Measurements from ENCODE around the gene PKD2L1. TPM values are rescaled to one million over a fixed set of nuclear protein-coding genes. Genes with fewer than 3 reads are reported as not detected.
"Not testable (repeated sequence)": the region's sequence is repeated elsewhere in the genome, so short reads cannot be mapped to it uniquely, and the experiment has no call there.

PKD2L1 gene
- total RNA-seq, 1 donor from 2014 or later, result not detected

GRCh38 chr10:100286051-100287033, 43.7 kb downstream of the PKD2L1 start, which contains the start of gene BLOC1S2:
Gene BLOC1S2, minus strand, starts transcription at chr10:100286680. Its CDS starts 21 bp downstream, at chr10:100286659.
- DNase-seq (ENCODE audit: low read depth), result peak; percentile 86

GRCh38 chr10:100285326-100285725, 44.7 kb downstream of the PKD2L1 start:
- DNase-seq (ENCODE audit: low read depth), result not testable (repeated sequence)

- DNase-seq (ENCODE audit: low read depth), result no peak
Observed at GRCh38 chr10:100282907-100283306, 47.1 kb downstream of the PKD2L1 start.

DNA sequence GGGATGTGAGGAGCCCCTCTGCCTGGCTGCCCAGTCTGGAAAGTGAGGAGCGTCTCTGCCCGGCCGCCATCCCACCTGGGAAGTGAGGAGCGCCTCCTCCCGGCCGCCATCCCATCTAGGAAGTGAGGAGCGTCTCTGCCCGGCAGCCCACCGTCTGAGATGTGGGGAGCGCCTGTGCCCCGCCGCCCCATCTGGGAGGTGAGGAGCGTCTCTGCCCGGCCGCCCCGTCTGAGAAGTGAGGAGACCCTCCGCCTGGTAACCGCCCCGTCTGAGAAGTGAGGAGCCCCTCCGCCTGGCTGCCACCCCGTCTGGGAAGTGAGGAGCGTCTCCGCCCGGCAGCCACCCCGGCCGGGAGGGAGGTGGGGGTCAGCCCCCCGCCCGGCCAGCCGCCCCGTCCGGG, 53.1 kb downstream of the PKD2L1 start:
- not testable (repeated sequence) for DNase-seq (ENCODE audit: low read depth)

DNA sequence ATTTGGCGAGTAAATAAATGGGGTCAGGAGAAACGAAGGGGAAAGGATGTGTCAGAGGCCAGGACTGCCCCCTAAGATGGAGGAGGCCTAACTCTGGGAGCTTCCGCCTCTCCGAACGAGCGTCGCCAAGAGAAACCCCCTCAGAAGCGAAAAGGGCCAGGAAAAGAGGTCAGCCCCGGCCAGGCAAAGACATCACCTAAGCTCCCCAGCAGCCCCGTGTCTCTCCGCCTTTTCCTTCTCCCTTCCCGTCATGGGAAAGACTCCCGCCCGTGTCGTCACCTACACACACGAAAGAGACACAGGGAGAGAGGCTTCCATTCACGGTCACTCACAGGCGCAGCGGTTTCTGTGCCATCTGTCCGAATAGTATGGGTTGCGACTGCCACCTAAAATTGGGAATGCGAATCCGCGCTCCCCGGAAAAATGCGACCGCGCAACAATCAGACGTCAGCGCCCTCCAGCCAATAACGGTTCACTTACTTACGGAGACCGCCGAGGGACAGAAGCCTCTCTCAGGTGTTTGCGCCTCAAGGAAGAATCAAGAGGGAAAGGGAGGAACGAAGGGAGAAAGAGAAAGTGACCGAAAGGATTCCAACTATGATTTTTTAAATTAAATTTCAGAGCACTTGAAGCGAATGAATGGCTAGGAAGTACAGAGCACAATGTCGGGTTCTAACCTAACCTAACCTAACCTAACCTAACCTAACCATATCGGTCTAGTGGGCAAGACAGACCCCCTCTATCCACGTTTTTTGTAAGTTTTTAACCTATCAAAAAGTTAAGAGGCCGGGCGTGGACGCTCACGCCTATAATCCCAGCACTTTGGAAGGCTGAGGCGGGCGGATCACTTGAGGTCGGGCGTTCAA, 62.6 kb downstream of the PKD2L1 start, which contains the start of gene CWF19L1:
Gene CWF19L1 (minus strand): TSS at position 400 of the 866 bp plus-strand sequence. CDS start 45 bp downstream, at position 355.
- DNase-seq (ENCODE audit: low read depth), result peak; percentile 86

- DNase-seq (ENCODE audit: low read depth), result no peak
Observed at GRCh38 chr10:100265821-100266485, 64.1 kb downstream of the PKD2L1 start.

- DNase-seq (ENCODE audit: low read depth), result no peak
Observed at GRCh38 chr10:100254191-100254590, 75.8 kb downstream of the PKD2L1 start.

GRCh38 chr10:100253041-100253440, 77.0 kb downstream of the PKD2L1 start:
- DNase-seq (ENCODE audit: low read depth), result no peak

GRCh38 chr10:100248820-100249219, 81.2 kb downstream of the PKD2L1 start:
- no peak for DNase-seq (ENCODE audit: low read depth)

DNA sequence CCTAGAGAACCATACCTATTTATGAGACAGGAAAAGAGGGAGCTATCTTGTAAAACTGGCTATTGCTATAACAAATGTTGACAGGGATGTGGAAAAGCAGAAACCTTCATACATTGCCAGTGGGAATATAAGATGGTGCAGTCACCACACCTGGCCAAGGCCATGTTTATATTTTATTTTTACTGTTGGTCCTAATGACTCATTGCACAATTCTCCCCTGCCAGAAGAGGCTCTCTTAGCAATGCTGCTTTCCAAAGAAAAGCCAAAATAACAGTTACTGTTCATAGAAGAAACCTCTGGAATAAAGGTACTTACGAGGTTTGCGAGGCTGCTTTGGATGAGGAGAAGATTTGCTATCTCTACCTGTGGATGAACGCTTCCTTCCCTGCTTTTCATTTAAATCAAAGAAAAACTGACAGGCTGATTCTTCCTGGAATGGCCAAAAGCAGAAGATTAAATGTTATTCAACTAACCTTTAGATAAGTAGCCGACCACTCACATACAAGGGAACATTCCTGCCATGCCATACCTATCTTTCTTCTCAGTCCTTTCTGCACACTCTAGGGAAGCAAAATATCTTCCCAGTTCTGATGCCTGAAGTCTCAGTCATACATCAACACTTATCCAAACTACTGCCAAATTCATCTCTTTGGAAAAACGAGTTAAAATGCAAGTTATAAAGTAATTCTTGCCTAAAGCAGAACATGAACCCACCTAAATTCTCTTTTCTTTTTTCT, 84.4 kb downstream of the PKD2L1 start:
- DNase-seq (ENCODE audit: low read depth), result no peak

GRCh38 chr10:100239851-100240250, 90.2 kb downstream of the PKD2L1 start:
- DNase-seq (ENCODE audit: low read depth), result no peak

- no peak for DNase-seq (ENCODE audit: low read depth)
Observed at GRCh38 chr10:100238429-100238828, 91.6 kb downstream of the PKD2L1 start.

Other genes starting within 250 kb of the PKD2L1 start
- not detected in 2 replicates for gene CPN1, start 248.4 kb downstream of the PKD2L1 start, total RNA-seq
- 18.4 and 54.2 TPM in 2 replicates for gene ERLIN1, start 144.2 kb downstream of the PKD2L1 start, total RNA-seq
- 33.3 and 36.5 TPM in 2 replicates for gene CHUK, start 100.6 kb downstream of the PKD2L1 start, total RNA-seq
- 21.9 and 42.5 TPM in 2 replicates for gene CWF19L1, start 62.6 kb downstream of the PKD2L1 start, total RNA-seq
- 63.9 and 82.7 TPM in 2 replicates for gene BLOC1S2, start 43.5 kb downstream of the PKD2L1 start, total RNA-seq
- gene SCD, start 17.0 kb upstream of the PKD2L1 start, total RNA-seq, result 44.7 and 189 TPM in 2 replicates
- gene WNT8B, start 132.8 kb upstream of the PKD2L1 start, total RNA-seq, result not detected in 2 replicates
- 0.17 and 3.5 TPM in 2 replicates for gene SEC31B, start 189.6 kb upstream of the PKD2L1 start, total RNA-seq
- 99.1 and 131 TPM in 2 replicates for gene NDUFB8, start 199.6 kb upstream of the PKD2L1 start, total RNA-seq
- 6.4 and 20.6 TPM in 2 replicates for gene HIF1AN, start 205.7 kb upstream of the PKD2L1 start, total RNA-seq